WTC11 (cell line): Measurements from ENCODE around the gene BPNT1. TPM values are rescaled to one million over a fixed set of nuclear protein-coding genes. Genes with fewer than 3 reads are reported as not detected.

Experiments used
- ATAC-seq: fragments of 200-7000 bp; cut with Tn5 transposase; 2 replicates; pipeline ENCODE4 v1.10.0; 2021; ENCODE audit warnings: mild to moderate bottlenecking, moderate library complexity
- CTCF ChIA-PET: fragments of 300-600 bp; sonication (Branson Sonifier 250); formaldehyde crosslinking; loops from one replicate; lab custom pipeline; 2021; ENCODE audit warnings: antibody characterized with exemption; lab: Charles Lee
- POLR2A ChIA-PET: fragments of 350-600 bp; sonication (Branson Sonifier 250); formaldehyde crosslinking; loops from one replicate; lab custom pipeline; 2021; ENCODE audit warnings: antibody characterized with exemption; lab: Charles Lee
- DNase-seq: peaks from one replicate; pipeline ENCODE4 v3.0.0; 2021; ENCODE audit warnings: low spot score
- H3K27ac Mint-ChIP-seq: 2 replicates; pipeline ENCODE4 v1.8.0; 2021; ENCODE audit warnings: mixed read lengths
- H3K27me3 Mint-ChIP-seq: 2 replicates; pipeline ENCODE4 v1.8.0; 2021; ENCODE audit warnings: low read depth, mild to moderate bottlenecking, moderate library complexity, mixed read lengths
- H3K36me3 Mint-ChIP-seq: 2 replicates; pipeline ENCODE4 v1.8.0; 2021; ENCODE audit warnings: mixed read lengths
- H3K4me1 Mint-ChIP-seq: 2 replicates; pipeline ENCODE4 v1.8.0; 2022; ENCODE audit warnings: mixed read lengths
- H3K4me3 Mint-ChIP-seq: 2 replicates; pipeline ENCODE4 v1.8.0; 2021; ENCODE audit warnings: mild to moderate bottlenecking, moderate library complexity, mixed read lengths
- H3K9me3 Mint-ChIP-seq: 2 replicates; pipeline ENCODE4 v1.8.0; 2021; ENCODE audit warnings: mixed read lengths
- ATF1 ChIP-seq: sonication (generic); formaldehyde crosslinking; IDR thresholded peaks from 2 replicates; pipeline ENCODE4 v1.8.1; 2023; ENCODE audit warnings: mild to moderate bottlenecking, moderate library complexity, missing genetic modification reagents
- ATF3 ChIP-seq: sonication (generic); formaldehyde crosslinking; conservative IDR thresholded peaks from 2 replicates; pipeline ENCODE4 v1.8.1; 2022; ENCODE audit warnings: mild to moderate bottlenecking, missing genetic modification reagents
- CBFB ChIP-seq: sonication (generic); formaldehyde crosslinking; IDR thresholded peaks from 2 replicates; pipeline ENCODE4 v1.8.1; 2022; ENCODE audit warnings: mild to moderate bottlenecking, low read depth, missing genetic modification reagents
- E2F1 ChIP-seq: sonication (generic); formaldehyde crosslinking; IDR thresholded peaks from 2 replicates; pipeline ENCODE4 v1.8.0; 2022; ENCODE audit warnings: mild to moderate bottlenecking, missing genetic modification reagents
- ELF4 ChIP-seq: sonication (generic); formaldehyde crosslinking; IDR thresholded peaks from 2 replicates; pipeline ENCODE4 v1.8.1; 2022; ENCODE audit warnings: low read depth, mild to moderate bottlenecking, moderate library complexity, missing genetic modification reagents
- FOXJ3 ChIP-seq: sonication (generic); formaldehyde crosslinking; IDR thresholded peaks from 2 replicates; pipeline ENCODE4 v1.9.0; 2021; ENCODE audit warnings: missing genetic modification reagents, mild to moderate bottlenecking, borderline replicate concordance
- GABPB1 ChIP-seq: sonication (generic); formaldehyde crosslinking; IDR thresholded peaks from 2 replicates; pipeline ENCODE4 v1.8.1; 2023; ENCODE audit warnings: mild to moderate bottlenecking, missing genetic modification reagents
- GRHL2 ChIP-seq: fragments of 250-450 bp; sonication (Bioruptor Pico); IDR thresholded peaks from 2 replicates; pipeline ENCODE4 v1.8.0; 2022; ENCODE audit warnings: mild to moderate bottlenecking, moderate library complexity; ENCODE audit not compliant: insufficient replicate concordance, severe bottlenecking
- NFATC4 ChIP-seq: fragments of 250-450 bp; sonication (Bioruptor Pico); IDR thresholded peaks from 2 replicates; pipeline ENCODE4 v1.9.0; 2021; ENCODE audit warnings: mild to moderate bottlenecking
- NR2C2 ChIP-seq: sonication (generic); formaldehyde crosslinking; IDR thresholded peaks from 2 replicates; pipeline ENCODE4 v1.8.0; 2022; ENCODE audit warnings: mild to moderate bottlenecking, missing genetic modification reagents
- PRDM15 ChIP-seq: sonication (generic); formaldehyde crosslinking; IDR thresholded peaks from 2 replicates; pipeline ENCODE4 v1.8.0; 2022; ENCODE audit warnings: missing genetic modification reagents
- PRRX2 ChIP-seq: fragments of 250-450 bp; sonication (Bioruptor Pico); IDR thresholded peaks from 2 replicates; pipeline ENCODE4 v1.8.0; 2021; ENCODE audit warnings: mild to moderate bottlenecking
- SP1 ChIP-seq: sonication (generic); formaldehyde crosslinking; conservative IDR thresholded peaks from 2 replicates; pipeline ENCODE4 v1.8.1; 2022; ENCODE audit warnings: missing genetic modification reagents
- TEAD1 ChIP-seq: sonication (generic); formaldehyde crosslinking; IDR thresholded peaks from 2 replicates; pipeline ENCODE4 v1.8.0; 2022; ENCODE audit warnings: mild to moderate bottlenecking, missing genetic modification reagents
- TEAD4 ChIP-seq: sonication (generic); formaldehyde crosslinking; IDR thresholded peaks from 2 replicates; pipeline ENCODE4 v1.8.0; 2022; ENCODE audit warnings: mild to moderate bottlenecking, missing genetic modification reagents
- ZNF138 ChIP-seq: sonication (generic); formaldehyde crosslinking; conservative IDR thresholded peaks from 2 replicates; pipeline ENCODE4 v1.8.1; 2022; ENCODE audit warnings: mild to moderate bottlenecking, moderate library complexity, missing genetic modification reagents
- ZNF317 ChIP-seq: sonication (generic); formaldehyde crosslinking; IDR thresholded peaks from 2 replicates; pipeline ENCODE4 v1.8.1; 2023; ENCODE audit warnings: low read depth, mild to moderate bottlenecking, moderate library complexity, missing genetic modification reagents, borderline replicate concordance
- ZNF396 ChIP-seq: fragments of 250-450 bp; sonication (Bioruptor Pico); IDR thresholded peaks from 2 replicates; pipeline ENCODE4 v1.8.0; 2021; ENCODE audit warnings: mild to moderate bottlenecking, moderate library complexity, borderline replicate concordance
- total RNA-seq: library from RNA; stranded (reverse); gene quantifications from 3 replicates; pipeline ENCODE4 v1.2.3, GENCODE V29; 2021
- TF ChIP-seq, protein P1 (sequence below): sonication (generic); formaldehyde crosslinking; IDR thresholded peaks from 2 replicates; pipeline ENCODE4 v1.8.1; 2023; ENCODE audit warnings: mild to moderate bottlenecking, missing genetic modification reagents
- TF ChIP-seq, protein P2 (sequence below): sonication (generic); formaldehyde crosslinking; IDR thresholded peaks from 2 replicates; pipeline ENCODE4 v1.8.1; 2022; ENCODE audit warnings: missing genetic modification reagents, borderline replicate concordance
- TF ChIP-seq, protein P3 (sequence below): sonication (generic); formaldehyde crosslinking; IDR thresholded peaks from 2 replicates; pipeline ENCODE4 v1.8.1; 2022; ENCODE audit warnings: mild to moderate bottlenecking, missing genetic modification reagents, moderate library complexity, borderline replicate concordance
- TF ChIP-seq, protein P4 (sequence below): sonication (generic); formaldehyde crosslinking; IDR thresholded peaks from 2 replicates; pipeline ENCODE4 v1.8.0; 2022; ENCODE audit warnings: mild to moderate bottlenecking, missing genetic modification reagents
- TF ChIP-seq, protein P5 (sequence below): sonication (generic); formaldehyde crosslinking; IDR thresholded peaks from 2 replicates; pipeline ENCODE4 v1.8.1; 2023; ENCODE audit warnings: mild to moderate bottlenecking, moderate library complexity, missing genetic modification reagents

Gene BPNT1
- total RNA-seq, 1 experiment from 2014 or later: 14.4 TPM

DNA sequence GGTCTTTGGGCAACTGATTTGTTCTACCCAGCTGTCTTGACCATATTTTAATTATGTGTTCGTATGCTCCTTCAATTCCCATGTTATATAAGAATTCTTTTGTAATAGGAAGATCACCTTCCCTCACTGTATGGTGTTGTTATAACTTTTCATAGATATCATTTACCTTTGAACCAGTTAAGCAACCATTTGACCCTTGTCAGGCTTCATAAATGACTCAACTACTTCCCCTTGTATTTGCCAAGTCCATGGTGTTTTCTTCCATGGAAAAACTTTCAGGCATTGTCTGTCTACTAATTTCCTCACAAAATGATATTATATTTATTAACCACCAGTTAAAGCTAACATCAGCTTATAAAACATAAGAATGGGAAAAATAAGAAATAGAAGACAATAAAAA, 5.1 kb downstream of the BPNT1 start (continued):
- TF ChIP-seq PRRX2: no peak
- TF ChIP-seq ATF1: no peak
- TF ChIP-seq, protein P1, sequence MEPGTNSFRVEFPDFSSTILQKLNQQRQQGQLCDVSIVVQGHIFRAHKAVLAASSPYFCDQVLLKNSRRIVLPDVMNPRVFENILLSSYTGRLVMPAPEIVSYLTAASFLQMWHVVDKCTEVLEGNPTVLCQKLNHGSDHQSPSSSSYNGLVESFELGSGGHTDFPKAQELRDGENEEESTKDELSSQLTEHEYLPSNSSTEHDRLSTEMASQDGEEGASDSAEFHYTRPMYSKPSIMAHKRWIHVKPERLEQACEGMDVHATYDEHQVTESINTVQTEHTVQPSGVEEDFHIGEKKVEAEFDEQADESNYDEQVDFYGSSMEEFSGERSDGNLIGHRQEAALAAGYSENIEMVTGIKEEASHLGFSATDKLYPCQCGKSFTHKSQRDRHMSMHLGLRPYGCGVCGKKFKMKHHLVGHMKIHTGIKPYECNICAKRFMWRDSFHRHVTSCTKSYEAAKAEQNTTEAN: no peak
- TF ChIP-seq GRHL2: no peak
- TF ChIP-seq ZNF396: no peak
- no peak for TF ChIP-seq TEAD1
- no peak for TF ChIP-seq ATF3

- Mint-ChIP-seq H3K27me3 (no peaks in the 10 kb centered on the region), H3K4me3 (no peak overlapping the region), H3K36me3 (peaks cover under 1% of the 10 kb centered on the region), H3K9me3 (no peaks in the 10 kb centered on the region; the same call in 1 of the 2 replicates), H3K27ac (no peak overlapping the region), H3K4me1 (no peaks in the 10 kb centered on the region)
- ChIA-PET CTCF (no interaction called here), POLR2A (interaction anchor here (0.6 kb wide), 1 partner anchor 161 kb away, joined by 9 read pairs; no protein-coding TSS in a partner anchor)
- ATAC-seq (no peak), DNase-seq (no peak)
- no peak for TF ChIP-seq NFATC4
- TF ChIP-seq NR2C2: no peak
- TF ChIP-seq ELF4 (CRISPR knock-in tag): no peak
- no peak for TF ChIP-seq TEAD4 (CRISPR knock-in tag)
- no peak for TF ChIP-seq CBFB (CRISPR knock-in tag)
- no peak for TF ChIP-seq GABPB1 (CRISPR knock-in tag)
- no peak for TF ChIP-seq FOXJ3 (CRISPR knock-in tag)
- no peak for TF ChIP-seq E2F1 (CRISPR knock-in tag)
- TF ChIP-seq ZNF317 (CRISPR knock-in tag): no peak
- TF ChIP-seq, protein P2, sequence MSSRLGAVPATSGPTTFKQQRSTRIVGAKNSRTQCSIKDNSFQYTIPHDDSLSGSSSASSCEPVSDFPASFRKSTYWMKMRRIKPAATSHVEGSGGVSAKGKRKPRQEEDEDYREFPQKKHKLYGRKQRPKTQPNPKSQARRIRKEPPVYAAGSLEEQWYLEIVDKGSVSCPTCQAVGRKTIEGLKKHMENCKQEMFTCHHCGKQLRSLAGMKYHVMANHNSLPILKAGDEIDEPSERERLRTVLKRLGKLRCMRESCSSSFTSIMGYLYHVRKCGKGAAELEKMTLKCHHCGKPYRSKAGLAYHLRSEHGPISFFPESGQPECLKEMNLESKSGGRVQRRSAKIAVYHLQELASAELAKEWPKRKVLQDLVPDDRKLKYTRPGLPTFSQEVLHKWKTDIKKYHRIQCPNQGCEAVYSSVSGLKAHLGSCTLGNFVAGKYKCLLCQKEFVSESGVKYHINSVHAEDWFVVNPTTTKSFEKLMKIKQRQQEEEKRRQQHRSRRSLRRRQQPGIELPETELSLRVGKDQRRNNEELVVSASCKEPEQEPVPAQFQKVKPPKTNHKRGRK: no peak
- TF ChIP-seq, protein P3, sequence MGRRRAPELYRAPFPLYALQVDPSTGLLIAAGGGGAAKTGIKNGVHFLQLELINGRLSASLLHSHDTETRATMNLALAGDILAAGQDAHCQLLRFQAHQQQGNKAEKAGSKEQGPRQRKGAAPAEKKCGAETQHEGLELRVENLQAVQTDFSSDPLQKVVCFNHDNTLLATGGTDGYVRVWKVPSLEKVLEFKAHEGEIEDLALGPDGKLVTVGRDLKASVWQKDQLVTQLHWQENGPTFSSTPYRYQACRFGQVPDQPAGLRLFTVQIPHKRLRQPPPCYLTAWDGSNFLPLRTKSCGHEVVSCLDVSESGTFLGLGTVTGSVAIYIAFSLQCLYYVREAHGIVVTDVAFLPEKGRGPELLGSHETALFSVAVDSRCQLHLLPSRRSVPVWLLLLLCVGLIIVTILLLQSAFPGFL (CRISPR knock-in tag): no peak
- no peak for TF ChIP-seq ZNF396
- TF ChIP-seq, protein P4, sequence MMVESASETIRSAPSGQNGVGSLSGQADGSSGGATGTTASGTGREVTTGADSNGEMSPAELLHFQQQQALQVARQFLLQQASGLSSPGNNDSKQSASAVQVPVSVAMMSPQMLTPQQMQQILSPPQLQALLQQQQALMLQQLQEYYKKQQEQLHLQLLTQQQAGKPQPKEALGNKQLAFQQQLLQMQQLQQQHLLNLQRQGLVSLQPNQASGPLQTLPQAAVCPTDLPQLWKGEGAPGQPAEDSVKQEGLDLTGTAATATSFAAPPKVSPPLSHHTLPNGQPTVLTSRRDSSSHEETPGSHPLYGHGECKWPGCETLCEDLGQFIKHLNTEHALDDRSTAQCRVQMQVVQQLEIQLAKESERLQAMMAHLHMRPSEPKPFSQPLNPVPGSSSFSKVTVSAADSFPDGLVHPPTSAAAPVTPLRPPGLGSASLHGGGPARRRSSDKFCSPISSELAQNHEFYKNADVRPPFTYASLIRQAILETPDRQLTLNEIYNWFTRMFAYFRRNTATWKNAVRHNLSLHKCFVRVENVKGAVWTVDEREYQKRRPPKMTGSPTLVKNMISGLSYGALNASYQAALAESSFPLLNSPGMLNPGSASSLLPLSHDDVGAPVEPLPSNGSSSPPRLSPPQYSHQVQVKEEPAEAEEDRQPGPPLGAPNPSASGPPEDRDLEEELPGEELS: no peak
- TF ChIP-seq, protein P5, sequence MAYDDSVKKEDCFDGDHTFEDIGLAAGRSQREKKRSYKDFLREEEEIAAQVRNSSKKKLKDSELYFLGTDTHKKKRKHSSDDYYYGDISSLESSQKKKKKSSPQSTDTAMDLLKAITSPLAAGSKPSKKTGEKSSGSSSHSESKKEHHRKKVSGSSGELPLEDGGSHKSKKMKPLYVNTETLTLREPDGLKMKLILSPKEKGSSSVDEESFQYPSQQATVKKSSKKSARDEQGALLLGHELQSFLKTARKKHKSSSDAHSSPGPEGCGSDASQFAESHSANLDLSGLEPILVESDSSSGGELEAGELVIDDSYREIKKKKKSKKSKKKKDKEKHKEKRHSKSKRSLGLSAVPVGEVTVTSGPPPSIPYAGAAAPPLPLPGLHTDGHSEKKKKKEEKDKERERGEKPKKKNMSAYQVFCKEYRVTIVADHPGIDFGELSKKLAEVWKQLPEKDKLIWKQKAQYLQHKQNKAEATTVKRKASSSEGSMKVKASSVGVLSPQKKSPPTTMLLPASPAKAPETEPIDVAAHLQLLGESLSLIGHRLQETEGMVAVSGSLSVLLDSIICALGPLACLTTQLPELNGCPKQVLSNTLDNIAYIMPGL (CRISPR knock-in tag): no peak
- no peak for TF ChIP-seq PRDM15 (CRISPR knock-in tag)
- no peak for TF ChIP-seq ZNF138 (CRISPR knock-in tag)
- TF ChIP-seq SP1 (CRISPR knock-in tag): no peak
These were observed 11.7 kb downstream of the BPNT1 start for GRCh38 chr1:220077887-220078286.
